Measurements from ENCODE around the gene CBX3.

CBX3 gene

GRCh38 chr7:26188957-26189541 lies 12.5 kb upstream of the CBX3 start:
- TF ChIP-seq CTCF (IDR thresholded peaks at IDR 0.05; ENCODE audit: extremely low read depth, insufficient read depth, missing control alignments), result no peak
- in situ Hi-C loops (cut with MboI; ENCODE audit: low pct_unique_long_range_greater_than_20kb, low sequenced_read_pairs, unreplicated experiment), result loop anchor here (25.0 kb wide), 1 partner anchor 302 kb away; no protein-coding TSS in a partner anchor
- DNase-seq (ENCODE audit: low spot score), result no peak

GRCh38 chr7:26189697-26190096 lies 11.8 kb upstream of the CBX3 start:
- TF ChIP-seq CTCF (IDR thresholded peaks at IDR 0.05; ENCODE audit: extremely low read depth, insufficient read depth, missing control alignments), result no peak
- in situ Hi-C loops (cut with MboI; ENCODE audit: low pct_unique_long_range_greater_than_20kb, low sequenced_read_pairs, unreplicated experiment), result loop anchor here (10.0 to 25.0 kb wide), 2 partner anchors 225 to 302 kb away; no protein-coding TSS in a partner anchor
- no peak for DNase-seq (ENCODE audit: low spot score)

GRCh38 chr7:26190417-26190869 lies 11.1 kb upstream of the CBX3 start:
- in situ Hi-C loops (cut with MboI; ENCODE audit: low pct_unique_long_range_greater_than_20kb, low sequenced_read_pairs, unreplicated experiment), result loop anchor here (10.0 to 25.0 kb wide), 2 partner anchors 226 to 303 kb away; no protein-coding TSS in a partner anchor
- no peak for DNase-seq (ENCODE audit: low spot score)

GRCh38 chr7:26191233-26191973 lies 10.1 kb upstream of the CBX3 start:
- in situ Hi-C loops (cut with MboI; ENCODE audit: low pct_unique_long_range_greater_than_20kb, low sequenced_read_pairs, unreplicated experiment), result loop anchor here (10.0 to 25.0 kb wide), 2 partner anchors 227 to 304 kb away; no protein-coding TSS in a partner anchor
- no peak for TF ChIP-seq CTCF (IDR thresholded peaks at IDR 0.05; ENCODE audit: extremely low read depth, insufficient read depth, missing control alignments)
- no peak for DNase-seq (ENCODE audit: low spot score)

More at GRCh38 chr7:26190417-26190869, 11.1 kb upstream of the CBX3 start:
- no peak for TF ChIP-seq CTCF (IDR thresholded peaks at IDR 0.05; ENCODE audit: extremely low read depth, insufficient read depth, missing control alignments)

GRCh38 chr7:26191974-26192479 lies 9.5 kb upstream of the CBX3 start:
- DNase-seq (ENCODE audit: low spot score), result no peak
- in situ Hi-C loops (cut with MboI; ENCODE audit: low pct_unique_long_range_greater_than_20kb, low sequenced_read_pairs, unreplicated experiment), result loop anchor here (10.0 to 25.0 kb wide), 2 partner anchors 227 to 305 kb away; no protein-coding TSS in a partner anchor
- TF ChIP-seq CTCF (IDR thresholded peaks at IDR 0.05; ENCODE audit: extremely low read depth, insufficient read depth, missing control alignments), result no peak

GRCh38 chr7:26192485-26193087 lies 9.0 kb upstream of the CBX3 start:
- no peak for DNase-seq (ENCODE audit: low spot score)
- in situ Hi-C loops (cut with MboI; ENCODE audit: low pct_unique_long_range_greater_than_20kb, low sequenced_read_pairs, unreplicated experiment), result loop anchor here (10.0 to 25.0 kb wide), 2 partner anchors 228 to 305 kb away; no protein-coding TSS in a partner anchor
- TF ChIP-seq CTCF (IDR thresholded peaks at IDR 0.05; ENCODE audit: extremely low read depth, insufficient read depth, missing control alignments), result no peak
